HG03060 (cell line): Measurements from ENCODE around the gene HNRNPUL1.

Source experiments
- ATAC-seq: cut with Tn5 transposase; IDR thresholded peaks from one replicate; pipeline ENCODE4 v1.9.1; 2021; ENCODE audit warnings: low read depth, moderate number of reproducible peaks; ENCODE audit not compliant: unreplicated experiment

HNRNPUL1 gene

GRCh38 chr19:41233748-41234240, 30.4 kb upstream of the HNRNPUL1 start:
- no peak for ATAC-seq

- ATAC-seq, result no peak
Observed at GRCh38 chr19:41234512-41235168, 29.5 kb upstream of the HNRNPUL1 start.

- ATAC-seq, result no peak
Observed at GRCh38 chr19:41235480-41235879, 28.7 kb upstream of the HNRNPUL1 start.

GRCh38 chr19:41238244-41238643, 25.9 kb upstream of the HNRNPUL1 start:
- ATAC-seq, result no peak

- no peak for ATAC-seq
Observed at GRCh38 chr19:41239363-41239762, 24.8 kb upstream of the HNRNPUL1 start.

- no peak for ATAC-seq
Observed at GRCh38 chr19:41239961-41240574, 24.1 kb upstream of the HNRNPUL1 start.

GRCh38 chr19:41241859-41242258, 22.3 kb upstream of the HNRNPUL1 start:
- no peak for ATAC-seq

- no peak for ATAC-seq
Observed at GRCh38 chr19:41244117-41244516, 20.1 kb upstream of the HNRNPUL1 start.

GRCh38 chr19:41245843-41246242, 18.3 kb upstream of the HNRNPUL1 start:
- no peak for ATAC-seq

- ATAC-seq, result no peak
Observed at GRCh38 chr19:41248895-41249294, 15.3 kb upstream of the HNRNPUL1 start.

- ATAC-seq, result no peak
Observed at GRCh38 chr19:41249707-41250423, 14.3 kb upstream of the HNRNPUL1 start.

- no peak for ATAC-seq
Observed at GRCh38 chr19:41253660-41254059, 10.5 kb upstream of the HNRNPUL1 start.

GRCh38 chr19:41255171-41255570, 9.0 kb upstream of the HNRNPUL1 start:
- no peak for ATAC-seq

GRCh38 chr19:41261474-41262190, 2.5 kb upstream of the HNRNPUL1 start:
- ATAC-seq, result no peak

- no peak for ATAC-seq
Observed at GRCh38 chr19:41263042-41263849, 926 bp upstream of the HNRNPUL1 start.

GRCh38 chr19:41264581-41265394, 616 bp downstream of the HNRNPUL1 start:
- ATAC-seq, result no peak

GRCh38 chr19:41265395-41266153, 1.4 kb downstream of the HNRNPUL1 start:
- no peak for ATAC-seq

- ATAC-seq, result no peak
Observed at GRCh38 chr19:41269055-41269454, 4.9 kb downstream of the HNRNPUL1 start.

- ATAC-seq, result no peak
Observed at GRCh38 chr19:41269571-41269970, 5.4 kb downstream of the HNRNPUL1 start.
